GM19240 (cell line): ENCODE results near the gene FNIP1.
"Not testable (repeated sequence)": the region's sequence is repeated elsewhere in the genome, so short reads cannot be mapped to it uniquely, and the experiment has no call there.

Experiments used
- DNase-seq: peaks from one replicate; pipeline ENCODE4 v3.0.0; 2011; ENCODE audit warnings: low spot score; ENCODE audit not compliant: insufficient read length

The FNIP1 gene

DNA sequence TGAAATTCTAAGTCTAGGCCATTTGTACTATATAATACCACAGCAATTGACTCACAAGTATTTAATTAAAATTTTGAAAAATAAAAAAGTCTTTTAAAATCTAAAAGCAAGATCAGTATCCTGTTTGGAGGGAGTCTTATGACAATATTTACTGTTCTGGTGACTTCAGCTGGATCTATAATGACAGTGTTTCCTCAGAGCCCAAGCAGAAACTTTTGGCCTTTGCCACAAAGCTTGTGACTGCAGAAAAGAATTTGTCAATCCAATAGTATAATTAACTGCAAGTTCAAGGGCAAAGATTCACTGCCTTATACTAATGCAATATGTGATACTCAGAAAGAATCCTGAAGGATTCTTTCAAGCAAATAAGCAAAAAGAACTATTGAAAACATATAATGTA is 112.2 kb downstream of the FNIP1 start:
- DNase-seq: no peak

DNA sequence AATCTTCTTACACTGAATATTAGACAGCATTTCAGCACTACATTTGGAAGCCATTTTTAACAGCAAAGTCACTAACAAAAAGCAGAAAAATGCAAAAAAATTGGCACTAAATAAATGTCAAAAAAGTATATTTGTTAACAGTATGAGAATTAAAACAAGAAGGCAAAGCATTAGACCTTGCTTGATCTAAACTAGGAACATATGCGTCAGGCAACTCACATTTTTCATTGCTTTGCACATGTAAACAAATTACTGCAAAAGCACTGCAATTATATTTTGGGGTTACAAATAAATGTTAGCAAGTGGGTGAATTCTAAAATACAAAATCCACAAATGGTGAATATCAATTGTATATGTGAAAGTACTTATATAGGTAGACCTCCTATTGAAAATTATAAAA is 112.8 kb downstream of the FNIP1 start:
- DNase-seq: no peak

DNA sequence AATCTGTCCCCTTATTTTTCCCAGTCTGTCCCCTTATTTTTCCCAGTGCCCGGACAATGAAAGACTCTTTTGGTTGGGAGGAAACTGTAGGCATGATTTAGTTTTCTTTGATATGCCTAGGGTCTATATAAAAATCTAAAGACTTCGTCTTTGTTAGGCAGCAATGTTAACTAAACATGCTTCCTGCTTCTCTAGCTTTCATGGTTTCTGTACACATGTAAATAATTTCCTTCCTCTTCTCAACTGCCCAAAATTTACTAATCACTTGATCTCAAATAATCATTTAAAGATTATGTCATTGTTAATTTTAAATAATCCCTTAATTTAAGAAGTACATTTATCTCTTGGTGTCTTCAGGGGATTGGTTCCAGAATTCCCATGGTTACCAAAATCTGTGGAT is 114.0 kb downstream of the FNIP1 start:
- DNase-seq: no peak

DNA sequence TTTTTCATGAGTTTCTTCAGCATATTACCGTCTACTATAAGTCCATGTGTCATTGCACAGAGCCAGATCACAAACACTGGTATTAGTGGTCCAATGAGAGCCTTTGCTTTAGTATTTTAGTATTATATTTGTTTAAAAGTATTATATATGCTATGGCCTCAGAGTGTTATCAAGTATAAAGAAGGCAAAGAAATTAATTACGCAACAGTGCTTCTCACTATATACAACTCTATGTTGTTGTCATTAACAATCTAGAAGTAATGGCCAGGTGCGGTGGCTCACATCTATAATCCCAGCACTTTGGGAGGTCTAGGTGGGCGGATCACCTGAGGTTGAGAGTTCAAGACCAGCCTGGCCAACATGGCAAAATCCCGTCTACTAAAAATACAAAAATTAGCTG is 114.6 kb downstream of the FNIP1 start:
- no peak for DNase-seq

DNA sequence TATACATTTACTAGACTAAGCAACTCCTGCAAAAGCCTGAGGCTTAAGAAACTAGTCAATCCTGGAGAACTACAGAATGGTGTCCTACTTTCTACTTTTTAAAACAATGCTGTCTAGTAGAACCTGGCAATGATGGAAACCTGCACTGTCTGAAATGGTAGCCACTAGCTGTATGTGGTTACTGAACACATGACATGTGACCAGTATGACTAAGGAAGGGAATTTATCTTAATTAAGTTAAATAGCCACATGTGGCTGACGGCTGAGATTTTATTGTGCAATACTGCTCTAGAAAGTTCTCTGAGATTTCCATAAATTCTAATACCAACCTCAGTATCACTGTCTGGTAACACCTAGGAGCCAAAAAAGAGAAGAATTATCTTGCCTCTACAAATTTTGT is 116.9 kb downstream of the FNIP1 start:
- DNase-seq: no peak

DNA sequence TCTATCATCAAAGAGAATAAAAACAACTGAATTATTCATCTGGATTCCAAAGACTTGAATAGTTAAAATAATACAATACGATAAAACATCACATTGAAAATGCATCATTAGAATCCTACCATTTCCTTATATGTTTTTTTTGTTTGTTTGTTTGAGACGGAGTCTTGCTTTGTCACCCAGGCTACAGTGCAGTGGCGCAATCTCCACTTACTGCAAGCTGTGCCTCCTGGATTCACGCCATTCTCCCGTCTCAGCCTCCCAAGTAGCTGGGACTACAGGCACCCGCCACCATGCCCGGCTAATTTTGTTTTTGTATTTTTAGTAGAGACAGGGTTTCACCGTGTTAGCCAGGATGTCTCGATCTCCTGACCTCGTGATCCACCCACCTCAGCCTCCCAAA is 118.5 kb downstream of the FNIP1 start:
- DNase-seq: not testable (repeated sequence)

DNA sequence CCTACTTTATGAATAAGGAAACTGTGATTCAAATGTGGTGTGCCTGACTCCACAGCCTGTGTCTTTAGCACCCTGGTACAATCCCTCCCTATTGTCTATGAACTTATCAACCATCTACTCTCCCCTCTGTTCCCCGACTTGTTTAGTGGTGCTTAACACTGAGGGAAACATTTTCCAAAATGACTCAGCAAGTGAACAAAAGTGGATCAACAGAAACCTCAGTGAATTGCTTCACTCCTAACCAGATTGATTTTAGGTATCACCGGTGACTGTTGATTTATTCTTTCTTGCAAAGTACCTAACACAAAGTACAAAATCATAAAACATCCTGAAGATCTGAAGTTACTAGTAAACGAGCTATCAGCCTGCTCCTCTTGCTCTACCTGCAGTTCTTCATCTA is 119.7 kb downstream of the FNIP1 start:
- no peak for DNase-seq

DNA sequence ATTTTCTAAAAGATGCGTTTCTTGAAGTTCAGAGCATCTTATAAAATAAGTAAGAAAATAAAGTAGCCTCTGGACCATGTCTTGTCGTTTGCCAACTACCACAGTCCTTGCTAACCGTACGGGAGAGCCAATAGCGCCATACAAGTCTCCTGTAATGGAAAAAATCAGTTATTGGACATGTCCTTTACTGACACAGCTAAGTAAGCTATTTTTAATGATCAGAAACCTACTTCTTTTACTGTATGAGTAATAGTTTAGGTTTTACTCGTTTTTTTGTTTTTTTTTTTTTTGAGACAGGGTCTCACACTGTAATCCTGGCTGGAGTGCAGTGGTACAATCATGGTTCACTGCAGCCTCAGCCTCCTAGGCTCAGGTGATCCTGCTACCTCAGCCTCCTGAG is 124.0 kb downstream of the FNIP1 start:
- DNase-seq: no peak

DNA sequence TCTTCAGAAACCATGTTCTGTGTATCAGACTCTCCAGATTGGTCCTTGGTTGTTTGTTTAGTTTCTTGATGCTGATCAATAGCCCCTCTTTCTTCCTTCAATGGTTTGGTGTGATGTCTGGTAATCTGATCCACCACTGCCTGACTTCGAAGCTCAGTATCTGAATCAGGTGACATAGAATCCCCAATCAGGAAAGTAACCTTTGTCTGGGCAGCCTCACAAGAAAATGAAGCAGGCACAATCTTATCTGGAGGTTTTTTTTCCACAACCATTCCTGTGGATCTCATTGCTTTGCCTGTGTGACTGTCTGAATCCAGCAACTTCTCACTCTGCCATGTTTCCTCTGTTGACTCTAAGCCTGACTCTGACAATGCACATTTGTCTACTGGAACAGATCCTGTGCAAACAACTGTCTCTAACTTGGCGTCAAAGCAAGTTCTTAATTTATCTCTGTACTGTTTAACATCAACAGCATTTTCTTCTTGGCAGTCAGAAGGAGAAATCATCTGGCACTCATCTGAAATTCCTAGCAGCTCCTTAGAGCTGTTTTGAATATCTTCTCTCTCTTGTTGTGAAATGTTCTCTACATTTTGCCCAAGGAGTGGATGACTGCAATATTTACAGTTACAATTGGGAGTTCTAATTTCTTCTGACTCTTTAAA is 124.7 kb downstream of the FNIP1 start:
- no peak for DNase-seq

DNA sequence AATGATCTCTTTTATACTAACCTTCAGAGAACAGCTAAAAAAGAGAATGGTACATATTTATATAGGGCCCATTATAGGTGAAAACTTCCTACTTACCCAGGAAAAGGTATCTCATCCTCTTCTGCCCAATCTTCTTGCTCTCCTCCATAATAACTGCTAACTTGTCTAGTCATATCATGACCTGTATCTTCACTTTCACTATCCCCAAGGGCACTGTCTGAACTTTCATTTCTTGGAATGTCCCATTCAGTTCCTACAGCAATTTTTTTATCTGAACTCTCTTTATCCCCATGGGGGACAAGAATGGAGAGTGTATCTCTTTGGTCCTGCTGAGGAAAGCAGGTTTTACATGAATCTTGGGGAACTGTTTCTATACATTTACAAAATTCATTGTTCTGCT is 125.4 kb downstream of the FNIP1 start:
- DNase-seq: no peak

DNA sequence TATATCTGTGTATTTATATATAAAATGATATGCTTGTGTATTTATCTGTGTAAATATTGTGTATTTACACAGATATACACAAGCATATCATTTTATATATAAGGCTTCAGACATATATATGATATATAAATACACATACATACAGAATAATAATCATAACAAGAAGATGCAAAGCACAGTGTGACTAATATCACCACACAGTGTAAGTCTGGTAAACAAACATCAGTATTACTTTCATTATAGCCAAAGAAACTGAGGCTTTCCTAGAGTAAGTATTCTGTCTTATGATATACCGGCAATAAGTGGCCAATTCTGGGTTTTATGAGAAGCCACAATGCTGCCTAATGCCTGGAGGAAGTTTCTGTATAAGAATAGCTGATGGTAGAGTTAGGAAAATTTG is 131.9 kb downstream of the FNIP1 start:
- DNase-seq: no peak

DNA sequence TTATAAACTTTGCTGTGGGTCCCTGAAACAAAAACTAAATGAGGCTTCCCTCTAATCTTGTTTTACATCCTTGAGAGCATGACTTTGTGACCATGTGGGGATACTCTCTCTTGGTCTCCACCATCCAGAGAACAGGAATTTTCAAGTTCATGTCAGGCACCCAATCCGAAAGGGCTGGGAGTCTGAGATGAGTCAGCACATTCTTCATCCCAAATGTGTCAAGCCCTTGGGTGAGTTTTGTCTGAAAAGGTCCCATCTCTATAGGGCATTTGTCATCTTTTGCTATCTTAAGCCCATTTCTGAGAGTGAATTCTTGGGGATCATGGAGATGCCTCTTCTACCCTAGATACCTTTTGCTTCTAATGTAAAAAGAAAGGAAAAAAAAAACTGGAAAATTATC is 134.9 kb downstream of the FNIP1 start:
- DNase-seq: no peak

DNA sequence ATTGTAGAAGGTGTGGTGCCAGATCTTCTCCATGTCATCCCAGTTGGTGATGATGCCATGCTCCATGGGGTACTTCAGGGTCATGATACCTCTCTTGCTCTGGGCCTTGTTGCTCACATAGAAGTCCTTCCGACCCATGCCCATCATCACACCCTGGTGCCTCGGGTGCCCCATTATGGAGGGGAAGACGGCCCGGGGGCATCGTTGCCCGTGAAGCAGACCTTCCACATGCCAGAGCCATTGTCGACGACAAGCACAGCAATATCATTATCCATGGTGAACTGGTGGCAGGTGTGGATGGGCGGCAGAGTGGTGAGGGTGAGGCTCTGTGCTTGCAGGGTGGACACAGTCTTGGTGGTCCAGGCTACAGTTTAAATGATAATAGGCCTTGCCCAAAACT is 137.0 kb downstream of the FNIP1 start:
- no peak for DNase-seq

DNA sequence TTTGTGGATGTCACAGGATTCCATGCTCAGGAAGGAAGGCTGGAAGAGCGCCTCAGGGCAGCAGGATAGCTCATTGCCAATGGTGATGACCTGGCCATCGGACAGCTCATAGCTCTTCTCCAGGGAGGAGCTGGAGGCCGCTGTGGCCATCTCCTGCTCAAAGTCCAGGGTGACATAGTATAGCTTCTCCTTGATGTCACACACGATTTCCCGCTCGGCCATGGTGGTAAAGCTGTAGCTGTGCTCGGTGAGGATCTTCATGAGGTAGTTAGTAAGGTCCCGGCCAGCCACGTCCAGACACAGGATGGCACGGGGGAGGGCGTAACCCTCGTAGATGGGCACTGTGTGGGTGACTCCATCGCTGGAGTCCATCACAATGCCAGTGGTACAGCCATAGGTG is 137.5 kb downstream of the FNIP1 start:
- DNase-seq: no peak

DNA sequence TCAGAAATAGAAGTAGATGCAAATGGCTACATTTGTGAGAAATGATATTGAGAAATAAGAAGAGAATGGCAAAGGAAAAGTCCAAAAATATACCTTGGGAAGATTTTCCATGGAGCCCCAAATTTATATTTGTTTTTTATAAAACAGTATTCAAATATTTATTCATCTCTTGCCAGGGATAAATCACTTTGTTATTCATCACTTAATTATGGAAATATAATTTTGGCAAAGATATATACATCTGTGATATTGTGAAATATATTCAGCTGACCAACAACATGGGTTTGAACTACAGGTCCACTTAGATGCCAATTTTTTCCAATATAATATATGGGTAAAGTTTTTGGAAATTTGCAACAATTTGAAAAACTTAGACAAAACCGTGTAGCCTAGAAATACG is 142.0 kb downstream of the FNIP1 start:
- DNase-seq: no peak

DNA sequence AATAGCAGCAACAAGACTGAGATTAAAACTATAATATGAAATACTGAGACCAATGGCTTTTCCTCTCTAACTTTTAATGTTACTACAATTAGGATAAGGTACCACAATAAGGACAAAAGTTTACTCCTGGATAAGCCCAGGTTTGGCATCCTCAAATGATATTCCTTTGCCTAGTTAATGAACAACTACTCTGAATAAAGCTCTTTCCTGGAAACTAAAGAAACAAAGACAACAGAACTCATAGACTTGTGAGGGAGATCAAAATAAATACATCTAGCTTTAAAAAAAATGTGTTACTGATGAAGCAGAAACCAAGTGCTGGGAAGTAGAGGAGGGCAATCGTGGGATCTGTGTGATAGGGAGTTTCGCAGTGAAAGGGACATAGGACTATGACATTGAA is 142.5 kb downstream of the FNIP1 start:
- DNase-seq: no peak

DNA sequence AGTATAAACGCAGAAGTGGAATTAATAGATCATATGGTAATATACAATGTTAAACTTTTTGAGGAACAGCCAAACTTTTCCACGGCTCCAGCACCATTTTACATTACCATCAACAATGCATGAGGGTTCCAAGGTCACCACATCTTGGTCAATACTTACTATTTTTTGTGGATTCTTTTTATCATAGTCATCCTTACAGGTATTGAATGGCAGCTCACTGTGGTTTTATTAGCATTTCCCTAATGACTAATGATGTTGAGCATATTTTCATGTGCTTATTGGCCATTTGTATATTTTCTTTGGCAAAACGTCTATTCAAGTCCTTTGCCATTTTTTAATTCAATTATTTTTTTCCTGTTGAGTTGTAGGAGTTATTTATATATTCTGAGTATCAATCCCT is 147.7 kb downstream of the FNIP1 start:
- DNase-seq: no peak

DNA sequence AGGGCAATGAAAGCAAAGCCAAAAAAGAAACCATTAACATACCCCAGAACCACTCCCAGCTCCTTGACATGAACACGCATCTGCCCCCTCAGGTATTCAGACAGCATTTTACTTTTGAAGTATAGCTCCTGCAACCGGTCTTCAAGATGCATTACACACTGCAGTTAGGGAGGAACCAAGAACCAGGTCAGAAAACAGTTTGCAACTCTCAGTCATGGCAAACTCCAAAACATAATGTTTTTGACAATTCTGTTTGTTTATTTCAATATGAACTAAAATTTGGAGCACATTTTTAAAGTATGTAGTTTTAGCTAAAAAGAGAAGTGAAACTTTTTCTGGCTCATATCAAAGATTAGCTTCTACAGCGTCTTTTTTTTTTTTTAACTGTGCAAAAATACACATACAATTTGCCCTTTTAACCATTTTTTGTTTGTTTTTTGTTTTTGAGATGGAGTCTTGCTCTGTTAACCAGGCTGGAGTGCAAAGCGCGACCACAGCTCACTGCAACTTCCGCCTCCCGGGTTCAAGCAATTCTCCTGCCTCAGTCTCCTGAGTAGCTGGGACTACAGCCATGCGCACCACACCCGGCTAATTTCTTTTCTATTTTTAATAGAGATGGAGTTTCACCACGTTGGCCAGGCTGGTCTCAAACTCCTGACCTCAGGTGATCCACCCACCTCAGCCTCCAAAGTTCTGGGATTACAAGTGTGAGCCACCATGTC is 149.6 kb downstream of the FNIP1 start:
- no peak for DNase-seq

DNA sequence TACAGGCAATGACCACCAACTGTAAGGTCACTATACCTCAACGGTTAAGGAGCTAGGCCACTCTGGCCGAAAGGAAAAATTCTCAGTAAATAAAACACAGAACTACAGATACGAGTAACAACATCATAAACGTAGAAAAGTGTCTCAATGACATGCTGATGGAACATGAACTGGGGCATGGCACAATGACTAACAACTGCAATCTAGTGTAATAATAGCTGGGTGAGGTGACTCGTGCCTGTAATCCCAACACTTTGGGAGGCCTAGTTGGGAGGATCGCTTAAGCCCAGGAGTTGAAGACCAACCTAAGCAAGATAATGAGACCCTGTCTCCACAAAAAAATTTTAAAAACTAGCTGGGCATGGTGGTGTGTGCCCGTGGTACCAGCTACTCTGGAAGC is 152.0 kb downstream of the FNIP1 start:
- DNase-seq: no peak

DNA sequence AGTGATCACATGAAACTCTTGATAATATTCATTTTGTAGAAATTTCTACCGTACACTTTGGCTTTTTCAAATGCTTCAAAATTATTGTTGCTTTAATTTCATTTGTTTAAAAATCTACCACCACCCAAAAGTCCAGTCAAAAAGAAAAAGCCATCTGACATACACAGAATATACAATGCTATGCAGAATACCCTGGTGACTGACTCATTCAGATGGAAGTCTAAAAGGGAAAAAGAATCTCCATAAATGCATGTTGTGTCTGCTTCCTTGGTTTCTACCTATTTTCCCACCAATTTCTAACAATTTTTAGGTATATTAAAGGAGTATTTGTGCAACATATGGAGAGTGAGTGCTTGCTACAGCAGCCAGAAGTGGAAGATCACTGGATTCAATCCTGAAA is 152.4 kb downstream of the FNIP1 start:
- no peak for DNase-seq

DNA sequence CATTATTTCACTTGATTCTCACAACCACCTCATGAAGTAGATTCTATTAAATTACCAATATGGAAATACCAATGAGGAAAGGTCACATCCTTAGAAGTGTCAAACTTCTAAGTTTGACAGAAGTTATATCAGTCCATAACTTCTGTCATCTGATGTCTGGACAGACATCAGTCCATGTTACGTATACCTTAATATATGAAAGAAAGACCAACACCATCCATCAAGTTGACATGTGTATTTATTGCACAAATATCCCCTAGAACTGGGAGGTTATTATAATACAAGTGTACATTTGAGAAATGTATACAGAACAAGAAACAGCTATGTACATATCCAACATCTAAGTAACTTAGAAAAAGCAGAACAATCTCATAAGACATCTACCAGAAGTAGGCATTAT is 155.3 kb downstream of the FNIP1 start:
- DNase-seq: no peak

DNA sequence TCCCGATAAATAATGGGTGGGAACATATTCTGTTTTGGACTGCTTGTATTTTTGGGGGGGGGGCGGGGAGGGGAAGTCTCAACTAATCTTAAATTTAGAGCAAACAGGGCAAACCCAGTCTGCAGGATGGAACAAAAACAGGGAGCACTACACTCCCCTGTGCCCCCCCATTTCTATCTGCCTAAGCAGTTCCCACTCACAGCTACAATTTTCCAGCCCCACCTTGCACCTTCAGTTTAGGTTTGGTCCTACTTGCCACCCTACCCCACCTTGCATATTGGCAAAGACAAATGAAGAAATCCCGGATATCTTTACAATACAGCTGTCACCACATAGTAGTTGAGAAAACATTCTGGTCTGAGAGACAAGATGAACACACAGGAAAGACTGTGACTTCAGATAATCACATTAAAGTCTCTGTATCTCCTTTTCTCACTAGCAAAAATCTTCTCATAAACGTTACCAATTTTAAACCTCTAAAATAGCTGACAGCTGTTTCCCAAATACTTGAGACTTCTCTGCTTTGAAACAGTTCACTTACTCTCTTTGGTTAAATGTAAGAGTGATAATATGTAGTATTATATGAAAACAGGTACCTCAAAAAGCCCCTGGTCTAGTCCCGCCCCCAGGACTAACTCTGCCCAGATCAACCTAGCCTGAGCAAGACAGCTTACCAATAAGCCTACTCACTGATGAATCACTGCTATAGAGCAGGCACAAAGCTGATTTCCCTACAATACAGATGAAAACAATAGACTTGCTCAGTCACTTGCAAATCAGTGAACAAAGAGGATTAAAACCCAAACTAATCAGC is 156.6 kb downstream of the FNIP1 start:
- DNase-seq: no peak

DNA sequence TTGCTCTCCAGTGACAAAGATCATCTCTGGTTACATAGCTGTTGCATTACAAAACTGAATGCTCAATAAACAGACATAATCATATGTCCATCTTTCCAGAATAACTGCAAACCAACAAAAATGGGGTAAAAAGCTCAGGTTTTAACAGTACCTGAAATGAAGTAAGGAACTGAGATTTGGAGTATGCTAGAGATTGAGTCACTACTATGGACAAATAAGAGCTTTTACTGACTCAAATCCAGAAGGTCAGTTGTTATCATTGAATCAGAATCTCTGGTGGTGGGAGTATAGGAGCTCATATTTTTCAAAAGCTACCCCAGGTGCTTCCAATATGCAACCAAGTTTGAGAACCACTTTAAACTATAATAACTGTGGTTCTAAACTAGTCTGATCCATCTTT is 157.7 kb downstream of the FNIP1 start:
- no peak for DNase-seq
